WTC11 (cell line): ENCODE measurements around the gene POLE3. TPM values are rescaled to one million over a fixed set of nuclear protein-coding genes. Genes with fewer than 3 reads are reported as not detected.

Experiments used
- ATAC-seq: fragments of 200-7000 bp; cut with Tn5 transposase; 2 replicates; pipeline ENCODE4 v1.10.0; 2021; ENCODE audit warnings: mild to moderate bottlenecking, moderate library complexity
- CTCF ChIA-PET: fragments of 300-600 bp; sonication (Branson Sonifier 250); formaldehyde crosslinking; loops from one replicate; lab custom pipeline; 2021; ENCODE audit warnings: antibody characterized with exemption; lab: Charles Lee
- POLR2A ChIA-PET: fragments of 350-600 bp; sonication (Branson Sonifier 250); formaldehyde crosslinking; loops from one replicate; lab custom pipeline; 2021; ENCODE audit warnings: antibody characterized with exemption; lab: Charles Lee
- DNase-seq: peaks from one replicate; pipeline ENCODE4 v3.0.0; 2021; ENCODE audit warnings: low spot score
- H3K27ac Mint-ChIP-seq: 2 replicates; pipeline ENCODE4 v1.8.0; 2021; ENCODE audit warnings: mixed read lengths
- H3K27me3 Mint-ChIP-seq: 2 replicates; pipeline ENCODE4 v1.8.0; 2021; ENCODE audit warnings: low read depth, mild to moderate bottlenecking, moderate library complexity, mixed read lengths
- H3K36me3 Mint-ChIP-seq: 2 replicates; pipeline ENCODE4 v1.8.0; 2021; ENCODE audit warnings: mixed read lengths
- H3K4me1 Mint-ChIP-seq: 2 replicates; pipeline ENCODE4 v1.8.0; 2022; ENCODE audit warnings: mixed read lengths
- H3K4me3 Mint-ChIP-seq: 2 replicates; pipeline ENCODE4 v1.8.0; 2021; ENCODE audit warnings: mild to moderate bottlenecking, moderate library complexity, mixed read lengths
- H3K9me3 Mint-ChIP-seq: 2 replicates; pipeline ENCODE4 v1.8.0; 2021; ENCODE audit warnings: mixed read lengths
- ATF3 ChIP-seq: sonication (generic); formaldehyde crosslinking; conservative IDR thresholded peaks from 2 replicates; pipeline ENCODE4 v1.8.1; 2022; ENCODE audit warnings: mild to moderate bottlenecking, missing genetic modification reagents
- E2F4 ChIP-seq: sonication (generic); formaldehyde crosslinking; IDR thresholded peaks from 2 replicates; pipeline ENCODE4 v1.8.1; 2022; ENCODE audit warnings: low read depth, mild to moderate bottlenecking, moderate library complexity, missing genetic modification reagents, borderline replicate concordance
- FOXP4 ChIP-seq: sonication (generic); formaldehyde crosslinking; IDR thresholded peaks from 2 replicates; pipeline ENCODE4 v1.8.0; 2022; ENCODE audit warnings: mild to moderate bottlenecking, missing genetic modification reagents
- GRHL2 ChIP-seq: fragments of 250-450 bp; sonication (Bioruptor Pico); IDR thresholded peaks from 2 replicates; pipeline ENCODE4 v1.8.0; 2022; ENCODE audit warnings: mild to moderate bottlenecking, moderate library complexity; ENCODE audit not compliant: insufficient replicate concordance, severe bottlenecking
- MYBL2 ChIP-seq: sonication (generic); formaldehyde crosslinking; IDR thresholded peaks from 2 replicates; pipeline ENCODE4 v1.8.1; 2023; ENCODE audit warnings: mild to moderate bottlenecking, moderate library complexity, missing genetic modification reagents
- NR2C2 ChIP-seq: sonication (generic); formaldehyde crosslinking; IDR thresholded peaks from 2 replicates; pipeline ENCODE4 v1.8.0; 2022; ENCODE audit warnings: mild to moderate bottlenecking, missing genetic modification reagents
- PREB ChIP-seq: sonication (generic); formaldehyde crosslinking; IDR thresholded peaks from 2 replicates; pipeline ENCODE4 v1.8.1; 2022; ENCODE audit warnings: mild to moderate bottlenecking, missing genetic modification reagents, moderate library complexity, borderline replicate concordance
- ZNF396 ChIP-seq: fragments of 250-450 bp; sonication (Bioruptor Pico); IDR thresholded peaks from 2 replicates; pipeline ENCODE4 v1.8.0; 2021; ENCODE audit warnings: mild to moderate bottlenecking, moderate library complexity, borderline replicate concordance
- ZNF423 ChIP-seq: fragments of 250-450 bp; sonication (Bioruptor Pico); IDR thresholded peaks from 2 replicates; pipeline ENCODE4 v2.1.2; 2022; ENCODE audit warnings: mild to moderate bottlenecking, moderate library complexity
- ZNF512 ChIP-seq: sonication (generic); formaldehyde crosslinking; IDR thresholded peaks from 2 replicates; pipeline ENCODE4 v1.8.1; 2022; ENCODE audit warnings: missing genetic modification reagents, borderline replicate concordance
- total RNA-seq: library from RNA; stranded (reverse); gene quantifications from 3 replicates; pipeline ENCODE4 v1.2.3, GENCODE V29; 2021

The POLE3 gene
- total RNA-seq, 1 experiment from 2014 or later = 43.6 TPM

- H3K4me1 Mint-ChIP-seq = peaks cover 12% of the 10 kb centered on the region
- H3K9me3 Mint-ChIP-seq = no peaks in the 10 kb centered on the region
- DNase-seq (no peak), ATAC-seq (no peak)
- CTCF ChIA-PET = no interaction called here
- H3K4me3 Mint-ChIP-seq = no peak overlapping the region
- no peak for TF ChIP-seq FOXP4 (CRISPR knock-in tag)
- no peak for TF ChIP-seq PREB
- TF ChIP-seq ZNF396 = no peak
- TF ChIP-seq ZNF423 (CRISPR knock-in tag) = no peak
- TF ChIP-seq GRHL2 = no peak
- TF ChIP-seq E2F4 (CRISPR knock-in tag) = no peak
- TF ChIP-seq NR2C2 (CRISPR knock-in tag) = no peak
- no peak for TF ChIP-seq ZNF512
- TF ChIP-seq MYBL2 (CRISPR knock-in tag) = no peak
- TF ChIP-seq ATF3 (CRISPR knock-in tag) = no peak
- TF ChIP-seq, all 79 proteins: peak for 0
- no peak overlapping the region; the same call in 1 of the 2 replicates for H3K27ac Mint-ChIP-seq
- POLR2A ChIA-PET = no interaction called here
- H3K36me3 Mint-ChIP-seq = no peaks in the 10 kb centered on the region
- H3K27me3 Mint-ChIP-seq = no peaks in the 10 kb centered on the region
Measured at GRCh38 chr9:113359385-113359784, 51.1 kb downstream of the POLE3 start.

Other genes starting within 250 kb of the POLE3 start
- gene FKBP15, start 189.4 kb downstream of the POLE3 start, total RNA-seq = 13.5 to 14.9 TPM (median 13.9 TPM) in 3 replicates
- gene SLC31A1, start 189.1 kb downstream of the POLE3 start, total RNA-seq = 41.6 to 43.9 TPM (median 43.6 TPM) in 3 replicates
- gene CDC26, start 135.1 kb downstream of the POLE3 start, total RNA-seq = 36.9 to 39.8 TPM (median 37.0 TPM) in 3 replicates
- 29.0 to 32.4 TPM (median 30.4 TPM) in 3 replicates for gene PRPF4, start 135.0 kb downstream of the POLE3 start, total RNA-seq
- gene RNF183, start 107.3 kb downstream of the POLE3 start, total RNA-seq = 0.17 to 0.25 TPM (median 0.25 TPM) in 3 replicates
- gene WDR31, start 70.4 kb downstream of the POLE3 start, total RNA-seq = 0.37 to 0.71 TPM (median 0.46 TPM) in 3 replicates
- 6.4 to 8.0 TPM (median 7.2 TPM) in 3 replicates for gene BSPRY, start 61.1 kb downstream of the POLE3 start, total RNA-seq
- gene HDHD3, start 33.7 kb downstream of the POLE3 start, total RNA-seq = 15.7 to 17.2 TPM (median 16.6 TPM) in 3 replicates
- 14.7 to 15.9 TPM (median 15.5 TPM) in 3 replicates for gene ALAD, start 9.4 kb downstream of the POLE3 start, total RNA-seq
- gene C9orf43, start 72 bp upstream of the POLE3 start, total RNA-seq = 0.28 to 0.46 TPM (median 0.30 TPM) in 3 replicates
- gene RGS3, start 53.1 kb upstream of the POLE3 start, total RNA-seq = 15.0 to 17.2 TPM (median 16.6 TPM) in 3 replicates